Measurements from ENCODE around the gene XAB2. TPM values are rescaled to one million over a fixed set of nuclear protein-coding genes. Genes with fewer than 3 reads are reported as not detected.

XAB2 gene
- total RNA-seq, result 43.9 to 46.6 TPM (median 44.6 TPM) in 3 replicates

GRCh38 chr19:7629347-7630054 lies at the start of gene XAB2, which contains the start of gene PET100:
TSS of gene XAB2 (minus strand) at chr19:7629545. CDS start at chr19:7629527, 18 bp downstream.
TSS of gene PET100 (plus strand) at chr19:7629793. CDS start at chr19:7629834, 41 bp downstream.
- peaks cover 8% of the 10 kb centered on the region for H3K36me3 Mint-ChIP-seq
- TF ChIP-seq CTCF (IDR thresholded peaks at IDR 0.05; ENCODE audit: unreplicated experiment), result no peak
- H3K4me3 Mint-ChIP-seq, result peak within 1 kb of the TSS; percentile 95
- DNase-seq (ENCODE audit: low spot score in 2 of 2, unreplicated experiment in 2 of 2), result peak; percentile 91 to 97
- no peaks in the 10 kb centered on the region for H3K27me3 Mint-ChIP-seq (ENCODE audit: low read depth)
- peaks cover 31% of the 10 kb centered on the region for H3K4me1 Mint-ChIP-seq
- no peaks in the 10 kb centered on the region for H3K9me3 Mint-ChIP-seq
- H3K27ac Mint-ChIP-seq, result peak within 1 kb of the TSS; percentile 99

GRCh38 chr19:7677669-7678311 lies 48.4 kb upstream of the XAB2 start:
- no peak for DNase-seq (ENCODE audit: low spot score in 2 of 2, unreplicated experiment in 2 of 2)
- H3K9me3 Mint-ChIP-seq, result peaks cover 3% of the 10 kb centered on the region
- peaks cover 53% of the 10 kb centered on the region for H3K27me3 Mint-ChIP-seq (ENCODE audit: low read depth)
- H3K4me1 Mint-ChIP-seq, result peaks cover 6% of the 10 kb centered on the region
- peaks cover 4% of the 10 kb centered on the region for H3K36me3 Mint-ChIP-seq
- H3K4me3 Mint-ChIP-seq, result no peak overlapping the region
- no peak for TF ChIP-seq CTCF (IDR thresholded peaks at IDR 0.05; ENCODE audit: unreplicated experiment)
- H3K27ac Mint-ChIP-seq, result no peak overlapping the region

GRCh38 chr19:7676854-7677253 lies 47.5 kb upstream of the XAB2 start, which contains the start of gene MCEMP1:
TSS of gene MCEMP1 (plus strand) at chr19:7677090. CDS start at chr19:7677121, 31 bp downstream.
- Mint-ChIP-seq H3K4me3 (no peak within 1 kb of the TSS), H3K4me1 (peaks cover 5% of the 10 kb centered on the region), H3K27me3 (ENCODE audit: low read depth) (peaks cover 62% of the 10 kb centered on the region), H3K27ac (no peak within 1 kb of the TSS), H3K36me3 (no peaks in the 10 kb centered on the region), H3K9me3 (peaks cover 3% of the 10 kb centered on the region)
- TF ChIP-seq CTCF (IDR thresholded peaks at IDR 0.05; ENCODE audit: unreplicated experiment), result no peak
- no peak for DNase-seq (ENCODE audit: low spot score in 2 of 2, unreplicated experiment in 2 of 2)

GRCh38 chr19:7676376-7676775 lies 47.0 kb upstream of the XAB2 start:
- no peak for DNase-seq (ENCODE audit: low spot score in 2 of 2, unreplicated experiment in 2 of 2)
- Mint-ChIP-seq H3K27me3 (ENCODE audit: low read depth) (peaks cover 67% of the 10 kb centered on the region), H3K36me3 (no peaks in the 10 kb centered on the region), H3K9me3 (peaks cover 3% of the 10 kb centered on the region), H3K4me1 (peaks cover 3% of the 10 kb centered on the region), H3K27ac (no peak overlapping the region), H3K4me3 (no peak overlapping the region)
- TF ChIP-seq CTCF (IDR thresholded peaks at IDR 0.05; ENCODE audit: unreplicated experiment), result no peak

- no peak for DNase-seq (ENCODE audit: low spot score in 2 of 2, unreplicated experiment in 2 of 2)
- no peak for TF ChIP-seq CTCF (IDR thresholded peaks at IDR 0.05; ENCODE audit: unreplicated experiment)
- Mint-ChIP-seq H3K27me3 (ENCODE audit: low read depth) (peaks cover 84% of the 10 kb centered on the region), H3K36me3 (no peaks in the 10 kb centered on the region), H3K9me3 (peaks cover 3% of the 10 kb centered on the region), H3K27ac (no peak overlapping the region), H3K4me1 (peaks cover 2% of the 10 kb centered on the region), H3K4me3 (no peak overlapping the region)
Measured at GRCh38 chr19:7674010-7675005, 45.0 kb upstream of the XAB2 start.
